ENCODE measurements around the gene SKOR2. TPM values are rescaled to one million over a fixed set of nuclear protein-coding genes. Genes with fewer than 3 reads are reported as not detected.
"Not testable (repeated sequence)": the region's sequence is repeated elsewhere in the genome, so short reads cannot be mapped to it uniquely, and the experiment has no call there.

Gene SKOR2
- total and polyA plus RNA-seq, 5 experiments from 2014 or later: not detected

DNA sequence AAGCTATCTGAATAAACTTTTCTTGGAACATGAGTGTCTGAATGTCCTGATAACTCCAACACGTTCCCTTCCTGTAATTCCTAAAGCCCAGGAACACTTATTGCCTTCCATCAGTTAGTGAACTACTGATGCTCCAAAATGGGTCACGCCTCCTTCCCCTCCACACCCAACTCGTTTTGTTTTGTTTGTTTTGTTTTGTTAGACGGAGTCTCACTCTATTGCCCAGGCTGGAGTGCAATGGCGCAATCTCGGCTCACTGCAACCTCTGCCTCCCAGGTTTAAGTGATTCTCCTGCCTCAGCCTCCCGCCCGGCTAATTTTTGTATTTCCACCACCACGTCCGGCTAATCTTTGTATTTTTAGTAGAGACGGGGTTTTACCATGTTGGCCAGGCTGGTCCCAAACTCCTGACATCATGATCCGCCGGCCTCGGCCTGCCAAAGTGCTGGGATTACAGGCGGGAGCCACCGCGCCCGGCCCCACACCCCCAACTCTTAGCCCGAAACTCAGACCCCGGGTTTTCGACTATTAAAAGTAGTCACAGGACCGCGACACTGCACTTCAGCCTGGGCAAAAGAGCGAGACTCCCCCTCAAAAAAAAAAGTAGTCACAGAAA is 76.1 kb downstream of the SKOR2 start:
- Mint-ChIP-seq H3K27me3 (peaks cover 0 to 2% (median 0%) of the 10 kb centered on the region in 5 donors), H3K9me3 (no peaks in the 10 kb centered on the region), H3K27ac (peak overlapping the region in 2 of 10 donors; percentile 62 to 78), H3K4me3 (no peak overlapping the region), H3K36me3 (peaks cover 0 to 3% (median 0%) of the 10 kb centered on the region in 3 donors), H3K4me1 (peaks cover 0 to 7% (median 4%) of the 10 kb centered on the region in 4 donors)
- ATAC-seq (peak in 1 of 2 donors; percentile 5), DNase-seq (no peak)
- POLR2A ChIA-PET: interaction anchor here (1.0 kb wide), 1 partner anchor 25 kb away, joined by 4 read pairs; the partner anchor contains the start of gene HDHD2

DNA sequence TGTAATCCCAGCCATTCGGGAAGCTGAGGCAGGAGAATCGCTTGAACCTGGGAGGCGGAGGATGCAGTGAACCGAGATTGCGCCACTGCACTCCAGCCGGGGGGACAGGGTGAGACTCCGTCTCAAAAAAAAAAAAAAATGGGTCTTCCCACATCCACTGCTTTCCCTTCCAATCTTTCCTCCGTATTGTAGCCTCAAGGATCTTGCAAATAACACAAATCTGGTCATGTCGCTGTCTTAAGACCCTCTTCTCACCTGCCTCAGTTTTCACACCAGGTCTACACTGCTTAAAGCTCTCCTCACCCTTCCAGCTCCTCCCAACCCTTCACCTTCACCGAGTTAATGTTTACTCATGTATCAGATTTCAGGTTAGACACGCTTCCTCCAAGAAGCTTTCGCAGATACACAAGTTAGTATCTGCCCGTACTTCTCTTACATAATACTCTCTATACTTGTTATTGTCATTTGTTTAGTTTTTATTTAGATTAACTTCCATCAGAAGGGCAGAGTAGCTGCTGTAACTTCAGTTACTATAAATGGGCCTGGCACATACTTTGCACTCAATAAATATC is 76.8 kb downstream of the SKOR2 start:
- H3K9me3 Mint-ChIP-seq: no peaks in the 10 kb centered on the region
- no peak overlapping the region for H3K4me3 Mint-ChIP-seq
- ATAC-seq (no peak), DNase-seq (no peak)
- POLR2A ChIA-PET: interaction anchor here (1.0 kb wide), 1 partner anchor 24 kb away, joined by 4 read pairs; the partner anchor contains the start of gene HDHD2
- peaks cover 0 to 2% (median 0%) of the 10 kb centered on the region in 5 donors for H3K27me3 Mint-ChIP-seq
- peaks cover 0 to 9% (median 4%) of the 10 kb centered on the region in 4 donors for H3K4me1 Mint-ChIP-seq
- H3K36me3 Mint-ChIP-seq: peaks cover 0 to 3% (median 0%) of the 10 kb centered on the region in 3 donors
- H3K27ac Mint-ChIP-seq: no peak overlapping the region

DNA sequence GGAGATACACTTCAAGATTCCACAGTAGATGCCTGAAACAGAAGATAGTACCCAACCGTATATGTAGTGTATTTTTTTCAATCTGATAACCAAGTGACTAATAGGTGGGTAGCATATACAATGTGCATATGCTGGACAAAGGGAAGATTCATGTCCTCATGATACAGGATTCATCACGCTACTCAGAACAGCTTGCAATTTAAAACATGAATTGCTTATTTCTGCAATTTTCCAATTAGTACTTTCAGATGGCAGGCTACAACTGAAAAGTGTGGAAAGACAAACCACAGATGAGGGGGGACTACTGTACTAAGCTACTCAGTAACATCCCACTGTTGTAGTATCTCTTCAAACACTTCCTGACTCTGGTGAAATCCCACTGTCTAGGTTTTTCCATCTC is 79.0 kb downstream of the SKOR2 start:
- DNase-seq: no peak
- Mint-ChIP-seq H3K4me3 (no peak overlapping the region), H3K27ac (no peak overlapping the region), H3K27me3 (peaks cover 0 to 2% (median 0%) of the 10 kb centered on the region in 5 donors), H3K36me3 (peaks cover 0 to 8% (median 0%) of the 10 kb centered on the region in 3 donors), H3K4me1 (peaks cover 7 to 21% (median 15%) of the 10 kb centered on the region in 4 donors), H3K9me3 (no peaks in the 10 kb centered on the region)
- no peak for ATAC-seq
- POLR2A ChIA-PET: no interaction called here

DNA sequence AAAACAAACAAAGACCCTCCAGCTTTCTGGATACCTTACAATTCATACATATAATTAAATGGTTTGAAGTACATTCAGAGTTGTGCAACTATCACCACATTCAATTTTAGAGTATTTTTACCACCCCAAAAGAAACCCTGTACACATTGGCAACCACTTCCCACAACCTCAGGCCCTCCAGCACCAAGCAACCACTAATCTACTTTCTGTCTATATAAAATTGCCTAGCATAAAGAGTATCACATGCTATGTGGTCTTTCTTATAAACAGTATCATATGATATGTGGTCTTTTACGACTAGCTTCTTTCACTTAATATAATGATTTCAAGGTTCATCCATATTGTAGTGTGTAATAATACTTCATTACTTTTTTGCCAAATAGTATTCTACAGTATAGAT is 82.5 kb downstream of the SKOR2 start:
- H3K4me1 Mint-ChIP-seq: peaks cover 13 to 35% (median 24%) of the 10 kb centered on the region in 4 donors
- H3K36me3 Mint-ChIP-seq: peaks cover 0 to 22% (median 0%) of the 10 kb centered on the region in 3 donors
- peak overlapping the region in 3 of 10 donors; percentile 32 to 65 (median 64) for H3K27ac Mint-ChIP-seq
- no peaks in the 10 kb centered on the region for H3K27me3 Mint-ChIP-seq
- peak in 1 of 2 donors; percentile 23 for ATAC-seq
- H3K9me3 Mint-ChIP-seq: no peaks in the 10 kb centered on the region
- POLR2A ChIA-PET: no interaction called here
- no peak for DNase-seq
- no peak overlapping the region for H3K4me3 Mint-ChIP-seq

DNA sequence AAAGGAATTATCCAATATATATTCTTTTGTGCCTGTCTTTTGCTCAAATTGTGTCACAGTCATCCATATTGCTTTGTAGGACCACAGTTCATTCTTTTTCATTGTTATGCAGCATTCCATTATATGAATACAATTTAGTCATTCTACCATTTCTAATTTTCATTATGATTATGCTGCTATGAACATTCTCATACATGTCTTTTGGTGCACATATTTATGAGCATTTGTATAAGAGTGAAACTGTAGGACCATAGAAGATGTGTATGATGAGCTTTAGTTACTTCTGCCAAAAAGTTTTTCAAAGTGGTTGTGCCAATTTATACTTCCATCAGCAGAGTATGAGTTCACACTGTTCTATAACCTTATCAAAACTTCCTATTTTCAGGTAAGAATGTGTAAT is 83.0 kb downstream of the SKOR2 start:
- H3K27me3 Mint-ChIP-seq: no peaks in the 10 kb centered on the region
- peak overlapping the region in 2 of 10 donors; percentile 64 to 65 for H3K27ac Mint-ChIP-seq
- H3K36me3 Mint-ChIP-seq: peaks cover 0 to 24% (median 0%) of the 10 kb centered on the region in 3 donors
- ATAC-seq (no peak), DNase-seq (no peak)
- POLR2A ChIA-PET: interaction anchor here (0.5 kb wide), 1 partner anchor 20 kb away, joined by 3 read pairs; no protein-coding TSS in a partner anchor
- H3K4me3 Mint-ChIP-seq: no peak overlapping the region
- peaks cover 13 to 35% (median 25%) of the 10 kb centered on the region in 4 donors for H3K4me1 Mint-ChIP-seq
- no peaks in the 10 kb centered on the region for H3K9me3 Mint-ChIP-seq

DNA sequence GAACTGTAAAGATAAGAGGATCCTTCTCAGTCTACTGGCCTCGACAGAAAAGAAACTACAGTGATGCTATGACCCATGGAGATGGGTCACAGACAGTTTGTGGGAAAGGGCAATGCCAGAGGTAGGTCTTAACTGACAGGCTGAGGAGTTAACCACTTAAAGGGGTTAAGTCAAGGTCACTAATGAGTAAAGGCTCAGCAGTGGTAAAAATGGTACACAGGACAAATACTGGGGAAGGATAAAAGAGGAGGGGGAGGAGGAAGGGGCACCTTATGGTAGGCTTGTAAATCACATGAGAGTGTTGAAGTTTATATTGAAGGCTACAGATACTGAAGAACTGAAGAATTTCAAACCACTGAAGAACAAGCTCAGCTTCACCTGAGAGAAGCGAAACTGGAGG is 85.2 kb downstream of the SKOR2 start:
- ATAC-seq: no peak
- Mint-ChIP-seq H3K4me1 (peaks cover 15 to 37% (median 33%) of the 10 kb centered on the region in 4 donors), H3K36me3 (peaks cover 0 to 25% (median 0%) of the 10 kb centered on the region in 3 donors), H3K9me3 (no peaks in the 10 kb centered on the region), H3K4me3 (no peak overlapping the region), H3K27me3 (no peaks in the 10 kb centered on the region), H3K27ac (peak overlapping the region in 2 of 10 donors; percentile 0 to 70)
- POLR2A ChIA-PET: no interaction called here
- DNase-seq: no peak

DNA sequence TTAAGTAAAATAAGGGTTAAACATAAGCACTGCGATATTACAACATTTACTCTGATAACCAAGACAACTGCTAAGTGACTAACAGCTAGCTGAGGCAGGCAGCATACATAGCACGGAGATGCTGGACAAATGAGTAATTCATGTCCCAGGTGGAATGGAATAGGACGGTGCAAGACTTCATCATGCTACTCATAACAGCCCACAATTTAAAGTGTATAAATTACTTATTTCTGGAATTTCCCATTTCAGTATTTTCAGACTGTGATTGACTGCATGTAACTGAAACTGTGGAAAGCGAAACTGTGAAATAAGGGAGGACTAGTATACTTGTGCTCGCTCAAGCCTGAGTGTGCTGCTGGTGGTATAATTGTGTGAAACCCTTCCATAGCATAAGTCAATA is 88.2 kb downstream of the SKOR2 start:
- no peaks in the 10 kb centered on the region for H3K27me3 Mint-ChIP-seq
- POLR2A ChIA-PET: no interaction called here
- DNase-seq (no peak), ATAC-seq (no peak)
- H3K9me3 Mint-ChIP-seq: no peaks in the 10 kb centered on the region
- peak overlapping the region in 1 of 10 donors; percentile 50 for H3K27ac Mint-ChIP-seq
- no peak overlapping the region for H3K4me3 Mint-ChIP-seq
- H3K36me3 Mint-ChIP-seq: peaks cover 0 to 20% (median 0%) of the 10 kb centered on the region in 3 donors
- peaks cover 10 to 27% (median 25%) of the 10 kb centered on the region in 4 donors for H3K4me1 Mint-ChIP-seq

DNA sequence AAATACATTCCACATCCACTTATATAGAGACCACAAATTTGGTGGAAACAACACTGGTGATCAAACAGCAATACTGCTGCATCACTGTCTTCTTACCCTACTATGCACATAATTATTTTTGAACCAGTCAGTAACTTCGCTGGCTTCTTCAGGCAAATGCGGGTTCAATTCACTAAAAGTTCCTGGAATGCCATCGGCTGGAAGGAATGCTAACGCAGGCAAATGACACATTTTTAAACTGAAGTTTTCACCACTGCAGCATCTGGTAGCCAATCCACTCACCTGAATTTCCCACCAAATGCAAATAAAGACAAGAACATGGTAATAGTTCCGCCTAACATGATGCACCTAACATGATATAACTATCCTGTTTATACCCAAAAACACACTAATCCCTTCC is 91.2 kb downstream of the SKOR2 start:
- no peak overlapping the region for H3K4me3 Mint-ChIP-seq
- H3K9me3 Mint-ChIP-seq: no peaks in the 10 kb centered on the region
- H3K27me3 Mint-ChIP-seq: no peaks in the 10 kb centered on the region
- H3K4me1 Mint-ChIP-seq: peaks cover 6 to 19% (median 15%) of the 10 kb centered on the region in 4 donors
- no peak for DNase-seq
- no peak for ATAC-seq
- no peak overlapping the region for H3K27ac Mint-ChIP-seq
- POLR2A ChIA-PET: no interaction called here
- peaks cover 0 to 37% (median 7%) of the 10 kb centered on the region in 3 donors for H3K36me3 Mint-ChIP-seq

DNA sequence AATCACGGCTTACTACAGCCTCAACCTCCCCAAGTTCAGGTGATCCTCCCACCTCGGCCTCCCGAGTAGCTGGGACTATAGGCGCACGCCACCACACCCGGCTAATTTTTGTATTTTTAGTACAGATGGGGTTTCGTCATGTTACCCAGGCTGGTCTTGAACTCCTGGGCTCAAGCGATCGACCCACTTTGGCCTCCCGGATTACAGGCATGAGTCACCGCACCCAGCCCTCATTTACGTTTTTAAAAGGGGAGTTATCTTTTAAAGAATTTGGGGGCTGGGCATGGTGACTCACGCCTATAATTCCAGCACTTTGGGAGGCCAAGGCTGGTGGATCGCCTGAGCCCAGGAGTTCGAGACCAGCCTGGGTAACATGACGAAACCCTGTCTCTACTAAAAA is 93.1 kb downstream of the SKOR2 start:
- H3K27me3 Mint-ChIP-seq, H3K9me3 Mint-ChIP-seq, DNase-seq, H3K27ac Mint-ChIP-seq, POLR2A ChIA-PET, H3K4me3 Mint-ChIP-seq, ATAC-seq: not testable (repeated sequence)
- H3K4me1 Mint-ChIP-seq: peaks cover 6 to 15% (median 7%) of the 10 kb centered on the region in 4 donors
- peaks cover 0 to 37% (median 16%) of the 10 kb centered on the region in 3 donors for H3K36me3 Mint-ChIP-seq

Other genes with a start within 250 kb of the SKOR2 start
- not detected for gene ELOA2, start 216.0 kb downstream of the SKOR2 start, total RNA-seq
- not detected for gene ELOA2, start 216.0 kb downstream of the SKOR2 start, polyA plus RNA-seq
- gene HDHD2, start 101.2 kb downstream of the SKOR2 start, total RNA-seq: 10 to 100 TPM; 33.5 to 34.9 TPM
- gene HDHD2, start 101.2 kb downstream of the SKOR2 start, polyA plus RNA-seq: 10 to 100 TPM; 45.2 to 52.3 (median 50.8) TPM
- 1 to 10 TPM; 8.0 to 8.1 TPM for gene IER3IP1, start 75.3 kb downstream of the SKOR2 start, total RNA-seq
- gene IER3IP1, start 75.3 kb downstream of the SKOR2 start, polyA plus RNA-seq: 10 to 100 TPM; 16.3 to 21.1 (median 20.1) TPM